RKO (cell line): ENCODE measurements around the gene REM2.
"Not testable (repeated sequence)": the region's sequence is repeated elsewhere in the genome, so short reads cannot be mapped to it uniquely, and the experiment has no call there.

Source experiments
- DNase-seq: peaks from one replicate; pipeline ENCODE4 v3.0.0-alpha.2; 2016; ENCODE audit warnings: low spot score

REM2 gene

DNA sequence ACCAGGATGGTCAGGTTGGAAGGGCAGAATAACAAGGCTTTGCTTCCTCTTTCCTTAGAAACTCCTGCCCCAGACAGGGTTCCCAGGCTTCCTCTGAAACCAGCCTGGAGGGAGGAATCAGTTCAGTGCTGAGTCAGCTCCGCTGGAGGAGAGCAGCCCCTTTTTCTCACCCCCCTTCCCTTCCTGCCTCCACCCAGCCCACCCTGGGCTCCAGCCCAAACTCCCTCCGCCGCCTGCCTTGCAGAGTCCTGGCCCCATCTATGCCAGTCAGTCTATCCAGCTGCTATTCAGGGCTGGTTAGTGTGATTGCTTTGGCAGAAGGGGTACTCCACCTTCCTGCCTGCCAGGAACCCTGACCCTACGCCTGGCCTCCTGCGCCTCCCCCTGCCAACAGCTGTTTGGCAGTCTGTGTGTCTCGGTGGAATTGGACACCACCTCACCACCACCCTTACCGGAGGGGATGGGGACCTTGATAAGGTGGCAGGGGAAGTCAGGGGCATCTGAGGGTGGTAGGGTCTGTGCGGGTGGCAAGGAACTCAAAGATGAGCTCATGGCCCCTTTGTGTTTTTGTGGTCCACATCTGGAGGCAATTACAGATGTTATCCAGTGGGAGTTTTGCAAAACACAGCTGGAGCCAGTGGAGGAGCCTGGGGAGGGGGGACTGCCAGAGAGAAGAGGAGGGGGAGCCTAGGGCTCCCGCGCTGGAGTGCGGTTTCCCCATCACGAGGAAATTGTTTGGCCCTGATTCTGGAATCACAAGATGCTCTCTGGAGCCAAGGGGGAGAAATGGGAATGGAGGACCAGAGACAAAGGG, 34.5 kb upstream of the REM2 start:
- DNase-seq, result no peak

DNA sequence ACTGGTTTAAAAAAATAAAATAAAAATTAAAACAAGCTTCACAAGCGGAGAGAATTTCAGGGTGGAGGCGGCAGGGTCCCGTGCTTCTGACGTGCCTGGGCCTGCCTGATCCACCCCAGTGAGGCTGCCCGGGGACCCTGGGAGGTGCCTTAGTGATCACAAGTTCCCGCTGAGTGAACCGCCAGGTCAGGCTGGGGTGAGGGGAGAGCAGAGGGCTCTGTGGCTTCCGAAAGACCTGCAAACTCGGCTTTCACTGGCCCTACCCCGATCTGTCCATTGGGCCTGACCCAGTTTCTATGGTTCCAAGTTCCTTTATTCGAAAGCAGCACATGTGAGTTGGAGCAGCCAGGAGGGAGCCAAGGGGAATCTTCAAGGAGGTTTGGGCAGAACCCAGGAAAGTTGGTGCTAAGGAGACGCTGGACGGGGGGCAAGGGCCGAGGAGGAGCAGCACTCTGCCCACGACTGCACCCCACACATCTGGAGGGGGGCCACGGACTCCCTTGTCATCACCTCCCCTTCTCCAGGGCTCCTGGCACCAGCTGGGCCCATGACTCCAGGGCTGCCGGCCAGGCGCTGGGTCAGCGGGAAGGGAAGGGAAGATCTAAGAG, 33.7 kb upstream of the REM2 start:
- DNase-seq, result no peak

GRCh38 chr14:22850944-22851764, 31.9 kb upstream of the REM2 start:
- peak; percentile 87 for DNase-seq

DNA sequence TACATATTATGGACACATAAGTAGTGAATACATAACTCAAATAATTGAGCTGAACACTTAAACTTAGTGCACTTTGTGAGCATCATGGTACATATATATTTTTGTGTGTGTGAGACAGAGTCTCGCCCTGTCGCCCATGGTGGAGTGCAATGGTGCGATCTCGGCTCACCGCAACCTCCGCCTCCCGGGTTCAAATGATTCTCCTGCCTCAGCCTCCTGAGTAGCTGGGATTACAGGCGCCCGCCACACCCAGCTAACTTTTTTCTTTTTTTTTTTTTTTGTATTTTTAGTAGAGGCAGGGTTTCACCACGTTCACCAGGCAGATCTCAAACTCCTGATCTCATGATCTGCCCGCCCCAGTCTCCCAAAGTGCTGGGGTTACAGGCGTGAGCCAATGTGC, 30.8 kb upstream of the REM2 start:
- not testable (repeated sequence) for DNase-seq

- no peak for DNase-seq
Observed at GRCh38 chr14:22852599-22852939, 30.5 kb upstream of the REM2 start.

- DNase-seq, result peak; percentile 74
Observed at GRCh38 chr14:22852940-22853767, 29.9 kb upstream of the REM2 start.

DNA sequence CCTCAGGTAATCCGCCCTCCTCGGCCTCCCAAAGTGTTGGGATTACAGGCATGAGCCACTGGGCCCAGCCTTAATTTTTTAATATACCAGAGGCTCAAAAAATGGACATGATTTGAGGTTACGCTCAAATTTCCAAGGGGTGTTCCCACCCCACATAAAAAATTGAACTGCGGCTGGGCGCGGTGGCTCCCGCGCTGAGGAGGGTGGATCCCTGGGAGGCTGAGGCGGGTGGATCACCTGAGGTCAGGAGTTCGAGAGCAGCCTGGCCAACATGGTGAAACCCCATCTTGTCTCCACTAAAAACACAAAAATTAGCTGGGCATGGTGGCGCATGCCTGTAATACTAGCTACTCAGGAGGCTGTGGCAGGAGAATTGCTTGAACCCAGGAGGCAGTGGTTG, 28.7 kb upstream of the REM2 start:
- not testable (repeated sequence) for DNase-seq

DNA sequence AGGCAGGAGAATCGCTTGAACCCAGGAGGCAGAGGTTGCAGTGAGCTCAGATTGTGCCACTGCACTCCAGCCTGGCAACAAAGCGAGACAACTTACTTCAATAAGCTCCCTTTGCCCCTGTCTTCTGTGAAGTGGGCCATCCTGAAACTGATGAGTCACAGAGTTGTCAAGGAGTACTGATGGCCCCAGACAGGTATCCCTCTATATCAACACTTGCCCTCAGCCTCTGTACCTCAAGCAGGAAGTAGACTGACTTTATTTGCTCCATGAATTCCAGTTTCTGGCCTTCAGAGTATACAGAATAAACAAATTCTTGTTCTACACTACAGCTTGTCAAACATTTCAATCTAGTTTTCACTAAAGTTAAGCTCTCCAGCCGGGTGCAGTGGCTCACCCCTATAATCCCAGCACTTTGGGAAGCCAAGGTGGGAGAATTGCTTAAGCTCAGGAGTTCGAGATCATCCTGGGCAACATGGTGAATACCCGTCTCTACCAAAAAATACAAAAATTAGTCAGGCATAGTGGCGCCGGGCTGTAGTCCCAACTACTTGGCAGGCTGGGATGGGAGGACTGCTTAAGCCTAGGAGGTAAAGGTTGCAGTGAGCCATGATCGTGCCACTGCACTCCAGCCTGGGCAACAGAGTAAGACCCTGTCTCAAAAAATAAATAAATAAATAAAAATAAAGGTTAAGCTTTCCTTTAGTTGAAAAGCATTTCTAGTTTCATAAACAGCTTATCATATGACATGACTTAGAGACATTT, 27.9 kb upstream of the REM2 start:
- no peak for DNase-seq

- no peak for DNase-seq
Observed at GRCh38 chr14:22856428-22856827, 26.6 kb upstream of the REM2 start.

GRCh38 chr14:22860377-22860776, 22.6 kb upstream of the REM2 start:
- not testable (repeated sequence) for DNase-seq

DNA sequence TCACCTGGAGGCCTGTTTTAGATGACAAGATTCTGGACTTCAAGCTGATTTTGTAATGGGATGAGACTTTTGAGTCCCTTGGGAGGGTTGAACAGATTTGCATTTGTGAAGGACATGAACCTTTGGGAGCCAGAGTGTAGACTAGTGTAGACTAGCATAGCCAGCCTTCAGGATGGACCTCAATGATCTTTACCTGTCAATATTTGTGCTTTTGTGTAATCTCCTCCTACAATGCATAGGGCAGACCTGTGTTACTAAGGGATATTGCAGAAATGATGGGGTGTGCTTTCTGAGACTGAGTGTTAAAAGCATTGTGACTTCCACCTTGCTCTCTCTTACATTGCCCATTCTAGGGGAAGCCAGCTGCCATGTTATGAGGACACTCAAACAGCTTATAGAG, 21.4 kb upstream of the REM2 start:
- no peak for DNase-seq

DNA sequence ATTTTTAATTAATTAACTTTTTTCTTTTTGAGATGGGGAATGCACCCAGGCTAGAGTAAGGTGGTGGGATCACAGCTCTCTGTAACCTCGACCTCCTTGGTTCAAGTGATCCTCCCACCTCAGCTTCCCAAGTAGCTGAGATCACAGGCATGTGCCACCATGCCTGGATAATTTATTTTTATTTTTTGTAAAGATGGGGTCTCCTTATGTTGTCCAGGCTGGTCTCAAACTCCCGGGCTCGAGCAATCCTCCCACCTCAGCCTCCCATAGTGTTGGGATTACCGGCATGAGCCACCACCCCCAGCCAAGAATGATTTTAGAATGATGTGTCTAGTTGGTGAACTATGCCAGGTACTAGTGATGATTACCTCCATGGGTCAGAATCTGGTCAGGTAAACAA, 18.0 kb upstream of the REM2 start:
- no peak for DNase-seq

DNA sequence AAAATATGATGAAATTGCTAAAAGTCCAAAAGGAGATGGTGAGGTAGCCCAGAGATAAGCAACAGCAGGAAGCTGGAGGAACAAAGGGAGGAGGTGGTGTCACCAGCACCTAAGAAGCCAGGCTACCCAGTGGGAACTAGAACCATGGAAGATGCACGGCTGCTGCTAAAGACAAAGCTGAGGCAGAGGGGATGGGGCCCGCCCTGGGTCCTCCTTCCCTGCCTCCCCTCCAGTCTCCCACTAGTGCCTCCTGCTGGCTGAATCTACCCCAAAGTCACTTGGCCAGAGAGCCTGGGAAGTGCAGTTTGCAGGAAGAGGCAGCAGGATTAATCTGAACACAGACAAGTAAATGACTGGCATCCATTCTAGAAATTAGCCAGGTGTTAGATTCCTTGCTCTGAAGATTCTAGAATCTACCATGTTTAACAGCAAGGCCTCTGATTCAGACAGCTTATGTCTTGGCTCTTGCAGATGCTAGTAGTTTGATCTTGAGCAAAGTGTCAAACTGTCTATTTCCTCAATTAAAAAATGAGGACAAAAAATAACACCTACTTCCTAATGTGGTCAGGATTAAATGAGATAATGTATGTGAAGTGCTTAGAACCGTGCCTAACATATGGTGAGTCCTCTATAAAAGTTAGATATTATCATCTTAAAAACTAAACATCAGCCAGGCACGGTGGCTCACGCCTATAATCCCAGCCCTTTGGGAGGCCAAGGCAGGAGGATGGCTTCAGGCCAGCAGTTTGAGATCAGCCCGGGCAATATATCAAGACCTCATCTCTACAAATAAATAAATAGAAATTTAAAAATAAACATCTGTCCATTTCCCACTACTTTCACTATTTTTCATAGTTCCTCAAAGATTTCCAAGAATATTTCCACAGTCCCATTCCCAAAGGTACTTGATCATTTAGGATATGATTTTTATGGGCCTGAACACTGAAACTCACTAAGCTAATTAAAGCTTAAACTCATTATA, 17.3 kb upstream of the REM2 start:
- DNase-seq, result no peak

- DNase-seq, result no peak
Observed at GRCh38 chr14:22866874-22867273, 16.1 kb upstream of the REM2 start.

- DNase-seq, result no peak
Observed at GRCh38 chr14:22870811-22871223, 12.2 kb upstream of the REM2 start.

GRCh38 chr14:22871224-22872032, 11.6 kb upstream of the REM2 start, which contains the start of gene LRP10:
Gene LRP10 (plus strand): TSS chr14:22871740. CDS start chr14:22872304, 564 bp downstream.
- DNase-seq, result peak; percentile 95

DNA sequence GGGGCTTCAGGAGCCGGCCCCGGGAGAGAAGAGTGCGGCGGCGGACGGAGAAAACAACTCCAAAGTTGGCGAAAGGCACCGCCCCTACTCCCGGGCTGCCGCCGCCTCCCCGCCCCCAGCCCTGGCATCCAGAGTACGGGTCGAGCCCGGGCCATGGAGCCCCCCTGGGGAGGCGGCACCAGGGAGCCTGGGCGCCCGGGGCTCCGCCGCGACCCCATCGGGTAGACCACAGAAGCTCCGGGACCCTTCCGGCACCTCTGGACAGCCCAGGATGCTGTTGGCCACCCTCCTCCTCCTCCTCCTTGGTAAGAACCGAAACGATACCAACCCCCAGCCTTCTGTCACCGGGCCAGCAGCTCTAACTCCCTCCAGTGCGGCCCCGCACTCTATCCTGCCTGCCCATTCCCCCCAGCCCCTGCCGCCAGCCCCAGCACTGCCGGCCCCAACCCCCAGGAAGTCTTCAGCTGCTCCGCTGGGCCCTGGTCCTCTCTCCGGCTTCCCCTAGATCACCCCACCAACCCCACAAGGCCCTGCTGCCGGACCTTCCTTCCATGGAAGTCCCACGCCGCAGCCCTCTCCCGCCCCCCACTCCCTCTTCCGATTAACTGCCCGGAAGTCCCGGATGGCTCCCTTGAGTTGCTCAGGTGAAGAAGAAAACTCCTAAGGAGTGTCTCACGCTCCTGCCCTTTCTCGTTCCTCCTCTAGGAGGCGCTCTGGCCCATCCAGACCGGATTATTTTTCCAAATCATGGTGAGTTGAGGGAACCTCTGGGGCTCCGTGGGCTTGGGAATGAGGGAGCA, 10.8 kb upstream of the REM2 start:
- DNase-seq, result peak; percentile 87

- DNase-seq, result no peak
Observed at GRCh38 chr14:22872833-22873520, 10.0 kb upstream of the REM2 start.
